NCI-H748 (cell line): ENCODE data around the gene LMO1.

Experiments used
- DNase-seq: peaks from one replicate; lab custom pipeline; 2025; ENCODE audit not compliant: unreplicated experiment; lab: John Stamatoyannopoulos, UW

Gene LMO1

DNA sequence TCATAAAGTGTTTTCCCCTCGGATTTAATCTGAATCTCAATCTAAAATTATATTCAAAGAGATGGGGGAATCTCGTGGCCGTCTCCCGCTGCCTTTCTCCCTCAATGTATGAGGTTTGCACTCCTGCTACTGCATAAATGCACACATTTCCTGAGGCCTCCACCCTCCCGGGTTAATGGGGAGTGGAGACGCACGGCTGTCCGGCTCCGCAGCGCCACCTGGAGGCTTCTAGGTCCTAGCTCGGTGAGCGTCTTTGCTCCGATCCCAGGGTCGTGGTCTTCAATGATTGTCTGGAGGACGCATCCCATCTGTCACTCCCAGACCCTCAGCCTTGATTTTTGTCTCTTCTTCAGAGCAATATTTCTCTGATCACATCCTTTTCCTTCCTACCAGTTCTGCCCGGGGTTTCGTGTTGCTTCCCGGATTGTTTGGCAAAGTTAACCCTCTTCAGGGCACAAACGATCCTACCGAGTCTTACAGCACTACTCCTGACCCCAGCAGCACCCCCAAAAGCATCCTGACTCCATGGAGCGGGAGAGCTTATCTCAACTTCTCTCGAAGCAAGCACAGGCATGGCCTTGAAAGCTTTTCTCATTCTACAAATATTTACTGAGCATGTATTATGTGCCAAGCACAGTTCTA is at the start of gene LMO1:
TSS of gene LMO1 (minus strand) at position 110 of the 642 bp plus-strand sequence. CDS start 516 bp downstream, outside the sequence.
- DNase-seq = peak; percentile 90

GRCh38 chr11:8312986-8313385 is 49.3 kb upstream of the LMO1 start:
- no peak for DNase-seq

DNA sequence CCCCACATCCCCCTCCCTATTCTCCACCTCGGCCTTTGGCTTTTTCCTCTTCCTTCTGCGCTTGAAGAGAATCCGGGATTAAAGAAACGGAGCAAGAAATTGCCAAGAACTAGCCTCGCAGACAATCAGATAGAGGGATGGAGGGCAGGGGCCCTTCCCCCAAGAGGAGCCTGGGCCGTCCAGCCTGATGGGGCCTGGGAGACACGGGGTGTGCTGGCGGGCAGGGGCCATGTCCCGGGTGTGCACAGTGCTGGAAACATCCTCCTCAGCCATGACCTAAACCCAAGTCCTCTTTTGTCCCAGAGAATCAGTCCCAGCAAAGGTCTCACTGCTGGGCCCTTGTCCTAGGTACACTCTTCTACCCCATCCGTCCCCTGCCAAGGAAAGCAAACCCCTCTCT is 47.7 kb upstream of the LMO1 start:
- no peak for DNase-seq

GRCh38 chr11:8310743-8311298 is 47.1 kb upstream of the LMO1 start:
- no peak for DNase-seq

GRCh38 chr11:8309862-8310261 is 46.2 kb upstream of the LMO1 start:
- DNase-seq = peak; percentile 23

GRCh38 chr11:8309311-8309710 is 45.6 kb upstream of the LMO1 start:
- DNase-seq = no peak

DNA sequence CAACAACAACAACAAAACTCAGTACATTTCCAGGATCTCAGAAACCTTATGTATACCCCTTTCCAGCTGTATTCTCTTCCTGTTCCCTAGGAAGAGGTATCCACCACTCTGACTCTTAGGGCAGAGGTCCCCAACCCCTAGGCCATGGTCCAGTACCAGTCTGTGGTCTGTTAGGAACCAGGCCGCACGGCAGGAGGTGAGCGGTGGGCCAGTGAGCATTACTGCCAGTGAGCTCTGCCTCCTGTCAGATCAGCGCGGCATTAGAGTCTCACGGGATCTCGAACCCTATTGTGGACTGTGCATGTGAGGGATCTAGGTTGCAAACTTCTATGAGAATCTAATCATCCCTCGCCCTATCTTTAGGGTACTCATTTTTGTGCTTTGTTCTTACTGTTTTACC is 43.9 kb upstream of the LMO1 start:
- DNase-seq = no peak

DNA sequence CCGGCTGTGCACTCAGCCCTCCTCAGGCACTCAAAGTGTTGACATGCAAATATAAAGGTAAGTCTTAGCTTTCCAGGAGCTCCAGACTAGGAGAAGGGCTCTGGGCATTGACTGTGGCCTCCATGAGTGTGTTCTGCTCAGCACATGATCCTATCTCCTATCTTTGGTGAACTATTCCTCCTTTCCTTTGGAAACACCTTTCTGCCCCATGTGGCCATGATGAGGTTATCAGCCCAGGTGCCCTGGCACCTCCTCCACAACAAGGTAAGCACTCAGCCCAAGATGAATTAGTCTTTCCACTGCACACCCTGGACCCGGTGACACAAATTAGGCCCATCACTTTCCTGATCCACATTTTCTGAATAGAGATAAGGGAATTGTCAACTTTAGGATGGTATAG is 37.9 kb upstream of the LMO1 start:
- no peak for DNase-seq

DNA sequence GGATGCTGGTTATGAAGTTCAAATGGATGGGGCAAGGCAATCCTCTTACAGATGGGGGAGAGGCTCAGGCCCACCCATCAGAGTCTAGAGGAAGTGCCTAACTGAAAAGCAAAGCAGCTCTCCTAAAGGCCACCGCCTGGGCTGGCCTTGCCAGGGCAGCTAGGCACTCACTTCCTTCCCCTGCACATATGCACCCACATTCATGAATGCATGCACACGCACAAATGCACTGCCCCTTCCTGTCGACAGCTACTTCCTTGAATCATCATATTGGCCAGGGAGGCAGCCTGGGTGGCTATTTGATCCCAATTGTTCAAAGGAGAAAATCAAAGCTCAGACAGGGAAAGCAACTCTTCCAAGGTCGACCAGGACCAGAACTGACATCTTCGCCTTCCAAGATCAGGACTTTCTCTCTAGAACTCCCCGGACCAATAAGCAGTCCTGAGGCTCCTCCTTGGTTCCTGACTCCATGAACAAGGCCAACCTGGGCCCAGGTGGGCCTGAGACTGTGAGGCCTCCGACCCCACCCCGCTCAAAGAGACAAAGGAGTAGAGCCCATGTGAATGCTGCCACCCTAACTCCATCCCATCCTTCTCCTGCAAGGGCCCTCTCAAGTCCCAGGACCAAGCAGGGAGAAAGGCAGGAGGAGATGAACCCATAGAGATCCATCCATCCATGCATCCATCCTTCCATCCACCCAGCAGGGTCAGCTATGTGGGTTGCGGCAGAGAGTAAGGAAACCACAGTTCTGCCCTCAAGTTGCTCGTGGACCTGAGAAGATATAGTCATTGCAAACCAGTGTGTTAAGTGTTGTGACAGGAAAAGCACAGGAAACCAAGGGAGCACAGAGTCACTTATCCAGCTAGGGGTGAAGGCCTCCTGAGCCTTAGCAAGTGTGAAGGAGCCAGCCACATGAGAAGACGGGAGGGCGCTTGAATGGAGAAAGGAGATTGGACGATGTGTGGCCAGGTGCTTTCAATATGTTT is 35.4 kb upstream of the LMO1 start:
- DNase-seq = no peak

- DNase-seq = no peak
These were observed 34.2 kb upstream of the LMO1 start for GRCh38 chr11:8297781-8298440.

- DNase-seq = no peak
These were observed 33.2 kb upstream of the LMO1 start for GRCh38 chr11:8296872-8297271.

DNA sequence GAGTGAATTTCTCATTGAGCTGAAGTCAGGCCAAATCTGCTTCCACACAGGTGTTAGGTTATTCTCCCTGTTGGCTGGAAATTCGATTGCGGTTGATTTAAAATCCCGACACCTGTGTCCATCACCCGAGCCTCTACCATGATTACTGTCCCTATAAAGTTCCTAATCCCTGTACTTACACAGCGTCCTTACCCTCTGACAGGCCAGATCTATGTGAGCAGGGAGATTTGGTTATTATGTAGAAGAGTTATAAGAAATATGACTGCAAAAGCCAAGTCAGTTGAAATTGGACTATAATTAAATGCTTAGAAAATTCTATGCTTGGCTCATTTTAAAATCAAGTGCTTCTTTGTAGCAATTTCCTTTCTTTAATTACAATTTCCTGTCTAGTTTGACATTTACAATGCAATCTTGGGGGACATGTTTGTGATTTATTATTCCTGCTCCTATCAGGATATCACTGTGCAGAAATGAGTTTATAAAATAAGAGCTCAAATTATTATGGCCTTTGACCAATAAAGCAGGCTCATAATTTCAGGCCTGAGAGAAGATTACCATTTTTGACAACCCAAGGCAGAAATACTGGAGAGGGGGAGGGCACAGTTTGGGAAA is 32.5 kb upstream of the LMO1 start:
- DNase-seq = no peak

DNA sequence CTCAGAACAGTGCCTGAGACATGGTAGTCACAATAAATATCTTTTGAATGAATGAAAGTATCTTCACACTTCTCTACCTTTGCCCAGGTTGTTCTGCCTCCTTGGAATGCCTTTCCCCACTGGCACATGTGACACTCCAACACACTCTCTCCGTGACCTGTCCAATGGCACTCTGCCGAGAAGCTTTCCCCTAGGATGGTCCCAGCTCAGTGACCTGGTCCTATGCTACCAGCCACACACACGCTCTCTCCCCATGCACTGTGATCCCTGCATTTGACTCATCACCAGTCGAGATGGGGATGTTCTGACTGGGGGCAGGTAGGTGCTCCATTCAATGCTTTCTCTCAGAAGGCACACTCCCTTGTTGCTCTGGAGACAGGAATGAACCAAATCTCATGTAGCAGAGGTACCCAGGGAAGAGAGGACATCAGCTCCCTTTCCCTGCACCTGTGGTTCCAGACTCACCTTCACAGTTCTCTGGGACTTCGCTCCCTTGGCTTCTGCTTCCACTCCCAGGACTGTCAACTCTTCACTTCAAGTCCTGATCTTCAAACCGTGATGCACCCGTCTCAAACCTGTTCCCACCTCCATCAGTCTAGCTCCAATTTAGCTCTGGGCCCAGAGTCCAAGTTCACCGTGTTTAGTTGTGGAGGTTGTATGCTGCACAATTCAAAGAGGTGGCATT is 30.7 kb upstream of the LMO1 start:
- DNase-seq = no peak

DNA sequence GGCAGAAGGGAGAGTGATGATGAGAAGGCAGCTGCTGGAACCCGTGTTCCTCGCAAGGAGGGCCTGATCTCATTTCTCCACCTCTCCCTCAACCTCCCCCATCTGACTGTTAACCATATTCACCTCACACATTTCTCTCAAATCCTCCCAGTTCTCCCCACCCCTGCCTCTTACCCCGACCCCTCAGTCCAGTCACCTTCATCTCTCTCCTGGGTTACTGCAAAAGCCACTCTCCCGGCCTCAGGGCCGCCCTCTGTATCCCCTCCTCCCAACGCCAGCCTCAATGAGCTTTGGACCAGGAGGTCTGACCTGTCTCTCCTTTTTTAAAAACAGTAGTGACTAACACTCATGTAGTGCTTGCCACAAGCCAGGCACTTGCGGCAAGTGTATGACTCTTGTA is 29.5 kb upstream of the LMO1 start:
- no peak for DNase-seq

- no peak for DNase-seq
These were observed 28.7 kb upstream of the LMO1 start for GRCh38 chr11:8292351-8292750.

GRCh38 chr11:8291421-8292350 is 28.0 kb upstream of the LMO1 start:
- no peak for DNase-seq

DNA sequence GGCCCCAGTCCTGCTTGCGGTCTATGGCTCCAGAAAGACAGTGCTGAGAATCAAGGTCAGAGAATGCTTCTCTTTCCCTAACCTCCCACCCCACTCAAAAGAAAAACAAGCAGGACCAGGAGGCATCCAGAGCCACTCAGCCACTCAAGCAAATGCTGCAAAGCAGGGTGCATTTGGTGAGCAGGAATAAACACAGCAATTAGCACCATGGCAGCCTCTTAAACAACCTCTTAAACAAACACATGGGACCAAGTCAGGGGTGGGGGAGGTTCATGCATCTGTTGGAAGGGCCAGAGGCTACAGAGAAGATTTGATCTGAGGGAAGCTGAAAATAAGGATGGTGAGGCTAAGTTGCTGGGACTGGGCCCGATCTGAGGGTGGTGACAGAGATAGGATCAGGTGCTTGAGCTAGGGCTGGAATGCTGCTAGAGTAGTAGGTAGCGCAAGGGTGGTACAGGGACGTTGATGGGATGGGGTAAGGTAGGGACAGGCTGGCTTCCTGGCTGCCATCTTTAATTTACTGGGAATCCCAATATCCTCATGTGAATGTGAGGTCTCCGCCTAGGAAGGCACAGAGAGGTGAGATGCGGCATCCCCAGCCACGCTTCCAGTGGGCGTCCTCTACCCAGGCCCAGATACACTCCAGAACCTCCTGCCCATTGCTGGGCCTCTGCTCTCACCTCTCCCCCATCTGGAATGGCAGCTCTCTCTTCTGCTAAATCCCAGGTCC is 26.6 kb upstream of the LMO1 start:
- peak; percentile 91 for DNase-seq

DNA sequence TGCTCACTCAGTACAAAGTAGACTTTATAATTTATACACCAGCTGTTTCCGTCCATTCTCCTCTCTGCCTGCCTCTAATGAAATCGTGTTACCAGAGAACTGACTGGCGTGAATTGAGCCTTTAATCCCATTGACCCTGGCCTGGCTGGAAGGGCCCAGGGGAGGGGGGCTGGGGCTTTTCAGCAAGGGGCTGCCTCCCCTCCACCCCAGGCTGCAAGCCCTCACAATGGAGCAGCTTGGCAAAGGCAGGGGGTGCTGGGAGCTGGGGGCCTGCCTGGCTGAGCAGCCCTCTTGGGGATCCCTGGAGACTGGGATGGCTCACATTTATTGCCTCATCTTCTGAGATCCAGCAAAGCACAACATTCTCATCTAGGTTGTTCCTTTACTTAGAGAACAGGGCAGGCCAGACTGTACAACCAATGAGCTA is 25.8 kb upstream of the LMO1 start:
- DNase-seq = peak; percentile 38
